Activated CD8-positive, alpha-beta memory T cell treated with anti-CD3 and anti-CD28 coated beads, Interleukin-2, amount 50 U/mL, for 48 hours (primary cell): ENCODE results near the gene CA10.

Experiments used
- DNase-seq: peaks from one replicate; pipeline ENCODE4 v3.0.0-alpha.2; 2020

The CA10 gene

DNA sequence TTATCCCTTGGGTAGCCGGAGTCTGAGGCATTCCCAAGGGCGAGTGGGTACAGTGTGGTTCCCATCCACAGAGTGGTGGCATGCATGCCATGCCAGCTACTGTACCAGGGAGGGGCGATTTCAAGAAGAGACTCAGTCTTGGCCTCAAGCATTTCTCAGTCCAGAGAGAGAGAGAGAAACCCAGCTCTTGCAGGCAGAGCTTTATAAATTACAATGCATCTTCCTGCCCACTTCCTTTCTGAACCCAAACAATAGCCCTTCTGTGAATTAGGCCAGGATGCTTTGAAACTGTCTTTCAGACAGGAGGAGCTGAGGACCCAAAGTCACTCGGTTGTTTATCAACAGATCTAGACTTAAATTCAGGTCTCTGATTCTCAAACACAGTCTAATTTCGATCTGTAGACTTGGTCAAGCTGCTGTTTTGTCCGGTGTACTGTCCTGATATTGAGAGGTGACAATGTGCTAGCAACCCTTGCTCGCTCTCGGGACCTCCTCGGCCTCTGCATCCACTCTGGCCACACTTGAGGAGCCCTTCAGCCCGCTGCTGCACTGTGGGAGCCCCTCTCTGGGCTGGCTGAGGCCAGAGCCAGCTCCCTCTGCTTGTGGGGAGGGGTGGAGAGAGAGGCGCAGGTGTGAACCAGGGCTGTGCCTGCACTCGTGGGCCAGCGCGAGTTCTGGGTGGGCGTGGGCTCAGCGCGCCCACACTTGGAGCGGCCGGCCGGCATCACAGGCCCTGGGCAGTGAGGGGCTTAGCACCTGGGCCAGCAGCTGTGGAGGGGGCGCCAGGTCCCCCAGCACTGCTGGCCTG lies 490.2 kb downstream of the CA10 start:
- DNase-seq, result no peak

DNA sequence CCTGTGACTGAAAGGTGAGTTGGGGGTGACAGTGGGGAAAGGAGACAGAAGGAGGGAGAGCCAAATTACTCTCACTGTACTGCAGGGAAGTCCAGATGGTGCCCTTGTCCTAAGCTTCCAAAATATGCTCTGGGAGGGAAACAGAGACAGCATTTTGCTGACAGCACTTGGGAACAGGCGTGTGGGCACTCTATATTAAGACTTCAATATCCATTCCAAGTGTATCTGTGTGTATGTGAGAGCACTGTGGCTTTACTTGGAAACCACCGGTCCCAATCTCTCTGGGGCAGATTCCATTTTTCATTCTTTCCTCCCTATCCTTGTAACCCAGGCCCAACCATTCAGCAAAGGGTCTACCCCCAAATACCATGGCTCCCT lies 490.8 kb downstream of the CA10 start:
- no peak for DNase-seq

GRCh38 chr17:51666971-51667705 lies 491.4 kb downstream of the CA10 start:
- DNase-seq, result no peak

- no peak for DNase-seq
Measured at GRCh38 chr17:51662204-51663056, 496.1 kb downstream of the CA10 start.

DNA sequence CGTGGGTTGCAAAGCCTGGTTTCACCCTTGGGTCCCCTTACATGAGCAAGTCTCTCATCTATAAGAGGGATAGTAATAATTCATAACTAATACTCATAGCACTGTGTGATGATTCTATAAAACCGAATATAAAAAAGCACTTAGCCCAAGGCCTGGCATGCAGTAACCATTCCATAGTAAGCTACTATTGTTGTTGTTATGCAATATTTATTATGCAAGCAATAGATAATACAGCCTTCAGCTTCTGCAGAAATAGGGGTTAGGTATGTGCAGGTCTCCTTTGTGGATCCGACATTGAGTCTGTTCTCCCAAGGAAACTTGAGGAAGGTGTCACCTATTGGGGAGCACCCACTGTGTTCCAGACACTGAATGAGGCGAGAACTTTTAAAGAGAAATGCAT lies 497.1 kb downstream of the CA10 start:
- DNase-seq, result no peak

DNA sequence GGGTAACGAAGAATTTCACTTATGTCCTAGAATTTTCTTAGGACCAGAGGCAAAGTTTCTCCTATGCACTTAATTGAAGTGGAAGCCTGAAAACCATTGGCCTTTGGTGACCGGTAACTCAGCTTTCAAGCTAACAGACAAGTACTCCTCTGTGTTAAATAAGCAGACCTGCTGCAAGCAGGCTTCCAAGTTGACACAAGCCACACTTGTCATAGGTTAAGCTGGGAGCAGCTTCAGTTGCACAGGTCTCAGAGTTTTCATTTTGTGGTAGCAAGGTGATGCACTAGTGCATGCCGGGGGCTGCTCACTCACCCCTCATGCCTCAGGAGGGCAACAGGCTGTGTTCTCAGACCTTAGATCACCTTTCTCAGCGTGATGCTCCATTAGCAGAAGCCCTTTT lies 498.2 kb downstream of the CA10 start:
- DNase-seq, result no peak

GRCh38 chr17:51657224-51657623 lies 501.3 kb downstream of the CA10 start:
- no peak for DNase-seq

GRCh38 chr17:51653878-51654277 lies 504.6 kb downstream of the CA10 start:
- DNase-seq, result no peak

DNA sequence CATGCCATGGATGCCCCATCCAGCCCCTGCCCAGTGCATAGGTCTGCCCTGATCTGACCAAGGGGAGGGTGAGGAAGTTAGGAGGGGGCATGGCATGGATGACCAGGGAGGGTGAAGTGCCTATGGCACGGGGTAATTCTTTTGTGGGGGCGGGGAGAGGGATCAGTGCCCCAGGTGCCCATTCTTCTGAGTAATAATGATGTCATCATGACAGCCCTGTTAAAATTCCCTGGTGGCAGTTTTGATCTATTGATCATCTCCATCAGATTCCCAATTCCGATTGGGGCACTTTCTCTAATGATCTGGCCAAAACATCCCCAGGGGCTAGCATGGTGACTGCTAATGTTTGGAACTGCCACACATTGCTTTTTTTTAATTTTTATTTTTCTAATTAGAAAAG lies 506.0 kb downstream of the CA10 start:
- DNase-seq, result no peak

DNA sequence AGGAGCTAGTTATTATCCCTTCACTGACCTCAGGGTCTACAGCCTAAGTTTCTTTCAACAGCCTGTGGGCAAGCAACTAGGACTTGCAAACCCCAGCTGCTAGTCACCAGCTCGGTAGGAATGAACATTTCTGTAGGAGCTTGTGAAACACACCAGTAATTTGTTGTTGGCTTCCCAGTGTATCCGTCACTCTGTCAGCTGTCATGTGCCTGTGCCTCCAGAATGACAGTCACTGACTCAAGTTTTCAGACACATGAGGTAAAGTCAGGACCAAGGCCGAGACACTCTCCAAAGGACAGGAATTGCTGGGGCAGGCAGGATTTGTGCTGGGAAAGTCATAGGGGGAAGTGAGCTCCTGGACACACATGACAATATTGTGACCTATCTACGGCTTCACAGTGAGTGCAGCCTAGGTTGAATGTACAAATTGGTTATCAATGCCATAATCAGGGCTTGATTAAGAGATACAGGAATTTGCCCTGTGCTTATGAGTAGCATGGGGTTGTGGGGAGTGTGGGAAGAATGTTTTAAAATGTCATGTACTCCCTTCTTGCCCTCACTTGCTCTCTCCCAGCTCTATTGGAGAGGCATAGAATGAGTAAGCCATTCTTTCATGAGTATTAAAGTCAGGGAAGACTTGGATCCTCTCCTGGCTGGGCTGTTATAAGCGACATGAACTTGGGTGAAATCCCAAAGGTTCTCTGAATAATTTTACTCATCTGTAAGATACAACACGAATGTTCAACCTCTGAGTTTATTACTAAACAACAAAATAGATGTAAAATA lies 506.8 kb downstream of the CA10 start:
- no peak for DNase-seq

DNA sequence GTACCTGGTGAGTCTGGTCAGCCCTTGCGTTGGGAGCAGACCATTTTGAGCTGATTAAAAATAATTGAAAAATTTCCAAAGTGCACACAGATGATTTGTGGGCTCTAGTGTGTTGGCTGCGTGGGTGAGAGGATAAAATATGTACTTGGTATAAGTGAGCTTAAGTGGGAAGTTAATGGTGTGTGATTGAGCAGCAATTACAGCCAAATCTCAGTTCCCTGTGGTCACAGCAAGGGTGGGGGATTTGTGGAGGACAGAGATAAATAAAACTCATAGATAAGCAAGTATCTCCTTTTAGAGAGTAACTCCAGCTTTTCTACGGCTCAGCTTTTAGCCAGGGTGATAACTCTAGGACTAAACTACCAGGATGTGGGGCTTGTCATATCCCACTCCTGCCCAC lies 507.7 kb downstream of the CA10 start:
- no peak for DNase-seq

- no peak for DNase-seq
Measured at GRCh38 chr17:51650202-51650601, 508.3 kb downstream of the CA10 start.

- DNase-seq, result no peak
Measured at GRCh38 chr17:51647826-51648225, 510.7 kb downstream of the CA10 start.

GRCh38 chr17:51647067-51647466 lies 511.4 kb downstream of the CA10 start:
- no peak for DNase-seq

DNA sequence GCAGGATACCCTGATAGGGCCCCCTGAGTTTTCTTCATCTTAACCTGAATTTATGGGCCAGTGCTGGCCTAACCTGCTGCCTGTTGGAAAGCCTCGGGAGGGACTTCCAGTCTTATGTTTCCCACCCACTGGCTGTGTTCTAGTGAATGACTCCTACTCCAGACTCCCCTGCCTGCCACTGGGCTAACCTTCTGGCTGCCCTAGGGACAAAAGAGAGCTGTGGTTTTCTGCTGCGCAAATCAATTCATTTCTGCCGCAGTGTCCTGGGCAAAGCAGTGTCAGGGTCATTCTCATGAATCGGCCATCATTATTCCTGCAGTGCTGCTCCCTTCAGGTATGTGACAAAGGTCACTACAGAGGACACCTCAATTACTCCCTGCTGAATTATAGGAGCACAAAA lies 512.0 kb downstream of the CA10 start:
- no peak for DNase-seq

- no peak for DNase-seq
Measured at GRCh38 chr17:51645056-51645455, 513.5 kb downstream of the CA10 start.

GRCh38 chr17:51643702-51644490 lies 514.6 kb downstream of the CA10 start:
- DNase-seq, result no peak

- DNase-seq, result no peak
Measured at GRCh38 chr17:51642029-51642428, 516.5 kb downstream of the CA10 start.

GRCh38 chr17:51640108-51640622 lies 518.3 kb downstream of the CA10 start:
- DNase-seq, result no peak

DNA sequence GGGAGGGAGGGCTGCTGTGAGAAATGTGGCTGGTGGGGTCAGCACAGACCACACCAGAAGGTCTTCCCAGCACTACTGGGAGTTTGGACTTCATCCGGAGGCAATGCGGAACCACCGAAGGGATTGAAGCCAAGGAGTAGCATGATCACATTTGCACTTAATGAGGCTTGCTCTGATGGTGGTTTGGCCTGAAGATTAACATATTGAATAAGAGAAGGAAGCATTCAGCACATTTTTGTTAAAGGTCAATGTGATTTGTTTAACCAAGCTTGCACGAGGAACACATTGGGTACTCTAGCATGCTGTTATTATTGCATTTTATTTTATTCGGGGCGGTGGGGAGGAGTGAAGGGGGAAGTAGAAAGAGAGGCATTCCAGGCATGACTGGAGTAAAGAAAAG lies 519.5 kb downstream of the CA10 start:
- DNase-seq, result no peak

DNA sequence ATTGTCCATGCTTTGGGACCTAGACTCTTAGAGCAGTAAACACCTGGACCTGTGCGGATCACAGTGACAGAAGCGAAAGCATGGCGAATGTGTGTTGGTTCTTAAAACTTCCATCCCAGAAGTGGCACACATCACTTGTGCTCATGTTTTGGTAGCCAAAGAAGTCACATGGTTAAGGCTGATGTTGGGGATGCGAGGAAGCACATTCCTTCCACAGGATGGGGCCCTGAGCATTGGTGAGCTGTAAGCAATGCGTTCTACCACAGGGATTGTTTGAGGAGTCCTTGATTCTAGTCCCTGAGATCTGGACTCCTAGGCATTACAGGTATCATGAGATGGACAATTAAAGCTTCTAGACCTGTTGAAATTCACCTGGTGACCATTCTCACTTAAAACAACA lies 522.2 kb downstream of the CA10 start:
- DNase-seq, result no peak
